Activated CD8-positive, alpha-beta memory T cell treated with anti-CD3 and anti-CD28 coated beads for 48 hours (primary cell): ENCODE measurements around the gene ZNF428.
A peak's percentile ranks its signal among the peaks of the same experiment; 100 is the strongest.
"Not testable (repeated sequence)": the region's sequence is repeated elsewhere in the genome, so short reads cannot be mapped to it uniquely, and the experiment has no call there.

Experiments
- DNase-seq, 3 experiments: peaks; one replicate each; pipeline ENCODE4 v3.0.0-alpha.2; 2020; ENCODE audit warnings: low read depth in 2 of 3, low spot score in 2 of 3

Gene ZNF428

GRCh38 chr19:43640424-43640757, 21.0 kb upstream of the ZNF428 start:
- DNase-seq, result no peak

- DNase-seq, result no peak
Measured at GRCh38 chr19:43639519-43640423, 20.3 kb upstream of the ZNF428 start, which contains the start of gene CADM4. Gene CADM4, minus strand, starts transcription at chr19:43639850. Its CDS starts 60 bp downstream, at chr19:43639790.

- no peak for DNase-seq
Measured at GRCh38 chr19:43638995-43639518, 19.6 kb upstream of the ZNF428 start.

GRCh38 chr19:43638214-43638994, 19.0 kb upstream of the ZNF428 start:
- DNase-seq, result no peak

GRCh38 chr19:43636121-43636683, 16.8 kb upstream of the ZNF428 start:
- no peak for DNase-seq

- DNase-seq, result not testable (repeated sequence)
Measured at GRCh38 chr19:43635561-43635940, 16.1 kb upstream of the ZNF428 start.

GRCh38 chr19:43634872-43635560, 15.6 kb upstream of the ZNF428 start:
- DNase-seq, result no peak

- DNase-seq, result no peak
Measured at GRCh38 chr19:43634506-43634871, 15.1 kb upstream of the ZNF428 start.

GRCh38 chr19:43634068-43634467, 14.6 kb upstream of the ZNF428 start:
- no peak for DNase-seq

GRCh38 chr19:43633520-43633919, 14.1 kb upstream of the ZNF428 start:
- no peak for DNase-seq

- DNase-seq, result no peak
Measured at GRCh38 chr19:43631491-43631890, 12.1 kb upstream of the ZNF428 start.

- no peak for DNase-seq
Measured at GRCh38 chr19:43628646-43629326, 9.4 kb upstream of the ZNF428 start.

GRCh38 chr19:43626838-43627237, 7.4 kb upstream of the ZNF428 start:
- no peak for DNase-seq

GRCh38 chr19:43625918-43626579, 6.6 kb upstream of the ZNF428 start:
- no peak for DNase-seq

- peak; percentile 53 to 71 (median 61) for DNase-seq
Measured at GRCh38 chr19:43624933-43625332, 5.5 kb upstream of the ZNF428 start.

GRCh38 chr19:43623889-43624670, 4.7 kb upstream of the ZNF428 start:
- no peak for DNase-seq

GRCh38 chr19:43622956-43623355, 3.5 kb upstream of the ZNF428 start:
- no peak for DNase-seq

GRCh38 chr19:43622070-43622469, 2.6 kb upstream of the ZNF428 start:
- DNase-seq, result no peak
